GM04503 (cell line): ENCODE measurements around the gene ZMPSTE24.

Source experiments
- DNase-seq: peaks from one replicate; pipeline ENCODE4 v3.0.0-alpha.2; 2012; ENCODE audit warnings: low read depth

Gene ZMPSTE24

DNA sequence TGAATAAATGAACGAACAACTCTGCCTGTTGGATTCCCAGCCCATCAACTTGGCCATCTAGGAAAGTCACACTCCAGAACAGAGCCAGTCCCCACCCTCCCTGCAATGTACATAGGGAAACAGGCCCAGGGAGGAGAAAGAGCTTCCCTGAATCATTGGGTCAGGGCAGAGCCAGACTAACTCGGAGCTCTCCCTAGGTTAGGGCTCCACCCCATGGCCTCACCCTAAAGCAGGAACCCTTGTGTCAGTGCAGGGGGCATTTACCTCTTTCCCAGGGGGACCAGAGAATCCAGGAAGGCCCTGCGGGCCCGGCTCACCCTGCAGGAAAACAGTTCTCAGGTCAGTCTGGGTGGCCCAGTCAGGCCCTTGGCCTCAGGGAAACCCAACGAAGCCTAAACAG lies 47.4 kb downstream of the ZMPSTE24 start:
- DNase-seq, result no peak

DNA sequence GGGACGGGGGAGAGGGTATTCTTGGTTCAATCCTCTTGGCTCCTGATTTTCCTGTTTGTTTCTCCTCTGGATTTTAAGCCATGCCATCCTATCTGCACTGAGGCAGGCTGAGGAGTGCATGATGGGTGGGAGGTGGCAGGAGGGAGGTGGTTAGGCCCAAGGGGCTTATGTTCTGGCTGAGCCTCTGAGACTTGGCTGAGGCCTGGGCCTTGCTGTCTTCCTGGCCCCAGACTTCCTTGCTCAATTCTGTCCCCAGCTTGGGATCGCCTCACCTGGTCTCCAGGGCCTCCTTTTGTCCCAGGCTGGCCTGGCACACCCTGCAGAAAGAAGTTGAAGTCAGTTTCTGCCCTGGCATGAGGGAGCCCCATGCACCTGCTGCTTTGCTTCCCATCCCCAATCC lies 47.8 kb downstream of the ZMPSTE24 start:
- no peak for DNase-seq

DNA sequence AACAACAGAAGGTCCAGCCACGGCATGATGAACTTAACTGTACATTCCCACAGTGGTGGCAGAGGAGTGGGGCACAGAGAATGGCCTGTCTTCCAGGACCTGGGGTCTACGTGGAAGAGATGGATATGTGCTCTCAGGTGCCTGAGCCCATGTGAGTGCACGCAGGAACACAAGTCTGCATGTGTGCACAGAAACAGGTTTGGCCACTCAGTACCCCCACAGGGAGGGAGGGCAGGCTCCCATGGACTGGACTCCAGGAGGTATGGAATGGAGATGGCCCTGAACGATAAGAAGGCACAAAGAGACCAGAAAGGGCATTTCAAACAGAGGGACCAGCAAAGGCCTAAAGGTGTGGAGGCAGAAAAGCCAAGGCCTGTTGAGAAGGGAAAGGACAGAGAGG lies 48.3 kb downstream of the ZMPSTE24 start:
- no peak for DNase-seq

DNA sequence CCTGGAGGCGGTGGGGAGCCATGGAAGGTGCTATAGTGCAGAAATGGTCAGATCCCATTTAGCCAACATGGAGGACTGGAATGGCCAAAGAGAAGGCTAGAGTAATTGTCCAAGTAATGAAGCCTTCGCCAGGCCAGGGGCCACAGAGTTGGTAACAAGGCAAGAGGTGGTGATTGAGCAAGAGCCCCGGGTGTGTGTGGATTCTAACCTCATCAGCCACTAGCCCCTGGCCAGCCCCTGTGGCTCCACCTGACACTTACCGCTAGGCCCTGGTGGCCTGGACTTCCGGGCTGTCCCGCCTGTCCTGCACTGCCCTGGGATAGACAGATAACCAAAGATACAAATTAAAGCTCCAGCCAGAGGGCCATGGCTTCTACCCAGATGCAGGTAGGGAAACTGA lies 49.1 kb downstream of the ZMPSTE24 start:
- no peak for DNase-seq

DNA sequence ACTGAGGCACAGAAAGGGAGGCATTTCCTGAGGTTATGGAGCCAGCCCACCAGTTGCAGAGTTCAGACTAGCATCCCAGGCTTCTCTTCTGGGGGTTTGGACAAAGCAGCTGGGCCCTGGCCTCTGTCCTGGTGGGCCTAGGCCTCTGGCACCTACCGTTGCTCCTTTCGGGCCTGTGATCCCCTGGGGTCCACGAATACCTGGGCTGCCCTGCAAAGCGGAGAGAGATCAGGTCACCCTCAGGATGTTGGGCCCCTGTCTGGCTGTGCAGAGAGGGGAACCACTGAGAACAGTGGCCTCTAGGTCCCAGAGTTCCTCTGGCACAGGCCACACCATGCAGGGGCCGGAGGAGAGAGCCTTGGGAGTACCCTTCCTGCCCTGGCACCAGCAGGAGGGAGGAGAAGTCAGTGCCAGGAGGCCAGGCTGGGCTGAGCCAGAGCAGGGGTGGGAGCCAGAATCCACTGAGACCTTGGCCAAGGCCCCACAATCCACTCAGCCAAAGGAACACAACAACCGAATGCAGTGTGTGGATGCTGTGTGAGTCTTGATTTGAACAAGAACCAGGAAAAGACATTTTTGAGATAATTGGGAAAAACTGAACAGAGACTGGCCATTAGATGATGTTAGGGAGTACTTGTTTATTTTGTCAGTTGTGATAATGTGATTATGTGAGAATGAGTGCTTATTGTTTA lies 50.1 kb downstream of the ZMPSTE24 start:
- no peak for DNase-seq

DNA sequence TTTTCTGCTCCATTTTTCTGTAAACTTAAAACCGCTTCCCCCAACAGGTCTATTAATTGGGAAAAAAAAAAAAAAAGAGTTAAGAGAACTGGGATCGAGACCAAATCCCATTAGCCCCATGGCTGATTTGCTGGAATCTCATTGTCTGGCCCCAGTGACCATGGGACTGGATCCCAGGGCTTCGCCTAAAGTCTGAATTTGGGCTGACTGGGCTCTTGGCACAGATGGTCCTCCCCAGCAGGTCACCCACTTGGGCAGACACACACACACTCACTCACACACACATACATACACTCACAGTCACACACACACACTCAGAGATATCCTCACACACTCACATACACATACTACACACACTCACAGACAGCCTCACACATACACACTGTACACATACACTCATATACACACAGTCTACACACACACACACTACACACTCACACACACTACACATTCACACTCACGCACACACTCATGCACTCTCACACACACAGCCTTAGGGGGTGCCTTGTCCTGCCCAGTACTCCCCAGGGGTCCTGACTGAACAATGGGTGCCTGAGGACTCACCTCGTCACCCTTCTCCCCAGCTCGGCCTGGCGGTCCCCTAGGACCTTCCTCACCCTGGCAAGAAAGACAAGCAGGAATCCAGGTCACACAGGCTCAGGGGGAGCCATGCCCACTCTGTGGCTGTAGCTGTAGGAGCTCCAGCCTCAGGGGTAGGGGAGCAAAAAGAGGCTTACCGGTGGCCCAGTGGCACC lies 51.5 kb downstream of the ZMPSTE24 start:
- DNase-seq, result no peak

DNA sequence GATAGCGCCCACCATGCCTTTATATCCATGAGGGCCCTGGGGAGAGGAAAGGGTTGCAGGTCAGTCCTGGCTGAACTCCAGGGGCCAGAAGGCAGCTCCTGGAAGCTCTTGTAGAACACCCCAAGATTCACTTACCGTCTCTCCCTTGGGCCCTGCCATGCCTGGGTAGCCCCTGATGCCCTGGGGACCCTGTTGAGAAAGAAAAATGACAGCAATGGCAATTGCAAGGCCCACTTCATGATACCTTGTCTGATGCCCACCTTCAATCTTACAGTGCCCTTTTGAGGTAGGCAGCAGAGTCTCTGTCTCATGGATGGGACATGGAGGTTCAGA lies 52.1 kb downstream of the ZMPSTE24 start:
- no peak for DNase-seq

DNA sequence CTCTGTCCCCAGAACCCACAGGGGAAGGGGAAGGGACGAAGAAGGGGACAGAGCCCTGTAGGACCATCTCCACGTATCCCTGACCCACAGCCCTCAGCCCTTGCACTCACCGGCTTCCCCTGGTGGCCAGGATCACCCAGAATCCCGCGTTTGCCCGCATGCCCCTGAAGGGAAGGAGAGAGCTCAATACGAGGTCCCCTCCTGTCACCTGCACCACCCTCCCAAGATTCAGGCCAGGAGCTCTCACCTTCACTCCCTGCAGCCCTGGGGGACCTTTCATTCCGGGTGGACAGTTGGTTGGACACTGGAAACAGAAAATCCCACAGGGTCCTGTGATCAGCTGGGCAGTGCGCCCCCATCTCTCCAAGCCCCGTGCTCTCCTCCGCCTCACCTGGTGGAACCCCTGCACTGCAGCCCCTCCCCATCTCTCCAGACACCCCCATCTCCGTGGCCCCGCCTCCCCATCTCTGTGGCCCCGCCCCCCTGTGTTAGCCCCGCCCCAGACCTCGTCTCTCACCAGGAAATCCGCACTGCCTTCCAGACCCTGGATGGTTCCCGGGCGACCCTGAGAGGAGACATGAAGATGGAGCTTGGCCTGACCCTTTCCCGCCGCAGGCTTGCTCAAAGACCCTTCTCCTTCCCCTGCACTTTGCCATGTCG lies 53.1 kb downstream of the ZMPSTE24 start:
- DNase-seq, result no peak

DNA sequence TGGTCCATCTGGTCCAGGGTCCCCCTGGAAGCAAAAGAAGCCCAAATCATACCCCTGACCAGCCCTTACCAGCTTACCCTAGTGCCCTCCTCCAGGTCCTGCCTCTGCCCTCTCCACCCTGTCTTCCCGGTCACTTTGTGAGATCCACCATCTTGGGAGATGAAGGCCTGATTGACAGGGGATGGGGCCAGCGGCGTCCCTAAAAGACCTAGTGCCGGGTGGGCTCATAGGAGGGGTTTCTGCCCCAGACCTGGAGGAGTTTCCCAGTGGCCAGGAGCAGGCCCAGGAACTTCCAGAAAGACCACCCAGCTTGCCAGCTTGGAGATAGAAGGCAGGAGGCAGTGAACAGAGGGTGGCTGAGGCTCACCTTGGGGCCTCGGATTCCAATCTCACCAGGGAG lies 53.7 kb downstream of the ZMPSTE24 start:
- DNase-seq, result no peak

DNA sequence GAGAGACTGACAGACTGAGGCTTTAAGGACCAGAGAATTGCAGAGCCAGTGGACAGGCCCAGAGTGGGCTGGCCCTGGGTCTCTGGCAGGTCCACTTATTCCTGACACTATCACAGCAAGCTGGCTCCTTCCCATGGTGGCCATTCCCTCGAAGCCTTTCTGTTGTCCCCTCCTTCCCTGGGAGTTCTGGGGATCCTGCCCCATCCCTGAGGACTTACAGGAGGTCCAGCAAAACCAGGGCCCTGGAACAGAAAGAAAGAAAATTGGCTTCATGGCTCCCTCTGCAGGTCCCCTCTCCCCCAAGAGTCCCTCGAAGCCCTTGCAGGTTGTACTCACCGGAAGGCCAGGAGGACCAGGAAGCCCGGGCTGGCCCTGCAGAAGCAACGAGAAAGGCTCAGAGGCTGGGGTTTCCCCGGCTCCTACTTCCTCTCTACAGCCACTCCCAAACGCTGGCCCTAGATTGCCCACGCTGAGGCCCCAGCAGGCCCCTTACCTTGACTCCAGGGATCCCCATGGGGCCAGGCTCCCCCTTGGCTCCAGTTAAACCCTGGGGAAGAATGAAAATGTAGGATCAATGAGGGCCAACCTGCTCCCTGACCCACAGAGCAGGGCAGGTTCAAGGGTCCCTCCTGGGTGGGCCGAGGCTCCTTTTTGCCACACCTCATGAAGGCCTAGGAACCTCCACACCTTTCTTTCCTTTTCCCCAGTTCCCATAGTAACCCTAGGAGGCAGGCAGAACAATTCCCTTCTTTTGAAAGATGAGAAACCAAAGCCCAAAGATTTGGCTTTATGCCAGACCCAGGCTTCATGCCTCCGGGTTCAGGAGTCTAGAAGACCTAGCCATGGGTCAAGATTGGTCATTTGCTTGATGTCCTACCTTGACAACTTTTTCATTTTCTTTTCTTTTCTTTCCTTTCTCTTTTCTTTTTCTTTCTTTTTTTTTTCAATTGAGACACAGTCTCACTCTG lies 54.5 kb downstream of the ZMPSTE24 start:
- DNase-seq, result no peak

DNA sequence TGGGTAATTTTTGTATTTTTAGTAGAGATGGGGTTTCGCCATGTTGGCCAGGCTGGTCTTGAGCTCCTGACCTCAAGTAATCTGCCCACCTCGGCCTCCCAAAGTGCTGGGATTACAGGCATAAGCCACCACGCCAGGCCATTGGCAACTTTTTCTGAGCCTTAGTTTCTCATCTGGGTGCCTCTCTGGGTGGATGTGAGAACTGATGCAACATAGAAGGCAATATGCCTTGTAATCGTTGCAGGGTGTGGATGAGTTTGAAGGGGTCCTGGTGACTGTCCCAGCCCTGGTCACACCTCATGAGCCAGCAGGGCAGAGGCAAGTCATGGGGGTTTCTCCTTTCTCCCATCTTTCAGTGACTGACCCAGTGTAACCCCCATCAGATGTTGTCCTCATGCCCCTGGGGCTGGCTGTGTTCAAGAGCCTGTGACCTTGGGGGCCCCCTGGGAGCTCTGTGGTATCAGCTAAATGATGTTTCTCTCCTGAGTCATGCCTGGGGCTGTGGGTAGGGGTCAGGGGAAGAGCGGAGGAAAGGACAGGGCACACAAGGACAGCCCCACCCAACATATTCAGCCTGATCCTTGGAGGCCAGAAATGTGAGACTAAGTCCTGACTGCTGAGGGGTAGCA lies 55.4 kb downstream of the ZMPSTE24 start:
- DNase-seq, result peak; percentile 12

DNA sequence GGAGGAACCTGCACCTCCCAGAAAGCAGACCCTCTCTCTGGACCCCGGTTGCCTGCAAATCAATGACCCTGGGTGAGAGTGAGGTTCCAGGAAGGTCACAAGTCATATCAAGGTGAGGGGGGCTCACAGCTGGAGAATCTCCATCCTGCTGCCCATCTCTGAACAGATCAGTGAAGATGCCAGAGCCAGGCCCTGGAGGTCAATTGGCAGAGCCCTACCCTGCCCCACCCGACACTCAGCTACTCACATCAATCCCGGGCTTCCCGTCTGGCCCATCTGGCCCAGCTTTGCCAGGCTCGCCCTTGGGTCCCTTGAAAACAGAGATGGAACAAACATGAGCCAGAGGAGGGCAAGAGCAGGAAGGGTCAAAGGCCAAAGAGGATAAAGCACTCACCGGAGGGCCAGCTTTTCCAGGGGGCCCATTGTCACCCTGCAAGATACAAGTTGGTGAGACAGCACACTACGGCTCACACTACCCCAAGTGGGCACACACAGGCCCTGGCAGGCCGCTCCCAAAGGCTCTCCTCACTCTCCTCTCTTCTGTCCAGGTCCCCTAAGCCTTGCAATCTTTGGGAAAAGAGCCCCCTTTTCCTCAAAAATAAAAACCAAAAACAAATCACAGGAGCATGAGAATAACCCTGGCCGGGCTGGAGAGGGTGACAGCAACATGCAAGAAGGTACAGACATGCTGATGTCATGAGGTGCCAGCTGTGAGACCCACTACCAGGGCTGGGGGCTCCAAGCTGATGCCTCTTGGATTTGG lies 56.1 kb downstream of the ZMPSTE24 start:
- DNase-seq, result no peak

DNA sequence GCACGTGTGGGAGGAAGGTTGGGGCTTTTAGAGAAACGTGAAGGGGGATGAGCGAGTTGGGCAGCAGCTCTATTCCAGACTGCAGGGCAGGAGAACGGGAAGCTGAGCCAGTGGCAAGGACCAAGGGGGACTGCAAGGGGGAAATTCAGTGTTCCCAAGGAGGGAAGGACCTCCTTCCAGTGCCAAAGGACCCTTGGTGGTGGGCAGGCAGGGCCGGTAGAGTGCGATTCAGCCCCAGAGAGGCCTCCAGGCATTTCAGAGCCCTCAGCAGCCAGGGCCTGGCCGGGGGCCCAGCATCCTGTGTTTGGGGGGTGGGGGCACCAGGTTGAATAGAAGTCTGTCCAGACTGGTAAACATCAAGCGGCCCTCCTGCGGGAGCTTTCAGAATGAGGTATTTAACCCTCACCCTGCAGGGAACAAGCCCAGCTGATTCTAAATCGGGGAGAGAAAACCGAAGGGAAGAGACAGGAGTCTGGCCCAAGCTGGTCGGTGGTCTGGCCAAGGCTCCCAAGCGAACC lies 56.7 kb downstream of the ZMPSTE24 start:
- no peak for DNase-seq

DNA sequence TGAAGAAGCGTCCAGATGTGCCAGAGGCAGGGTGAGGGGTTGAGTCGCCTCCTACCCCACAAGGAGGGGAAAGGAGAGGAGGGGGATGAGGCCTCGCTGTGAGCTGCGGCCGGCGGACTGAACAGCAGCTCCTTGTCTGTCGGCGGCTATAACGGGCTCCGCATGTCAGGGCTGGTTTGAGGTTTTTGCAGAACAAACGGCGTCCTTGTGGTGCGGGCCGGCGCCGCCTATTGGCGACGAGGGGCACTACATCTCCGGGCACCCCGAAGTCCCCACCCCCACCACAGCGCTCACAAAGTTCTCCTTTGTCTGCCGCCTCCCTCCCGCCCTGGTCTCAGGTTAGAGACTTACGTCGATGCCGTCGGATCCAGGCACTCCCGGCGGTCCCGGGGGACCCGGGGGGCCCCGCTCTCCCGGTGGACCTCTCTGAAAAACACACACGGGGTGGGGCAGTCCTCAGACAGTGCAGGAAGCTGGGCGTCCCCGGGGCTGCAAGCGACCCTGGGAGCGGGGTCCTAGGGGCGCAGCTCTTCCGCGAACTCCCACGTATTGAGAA lies 57.3 kb downstream of the ZMPSTE24 start:
- DNase-seq, result no peak

DNA sequence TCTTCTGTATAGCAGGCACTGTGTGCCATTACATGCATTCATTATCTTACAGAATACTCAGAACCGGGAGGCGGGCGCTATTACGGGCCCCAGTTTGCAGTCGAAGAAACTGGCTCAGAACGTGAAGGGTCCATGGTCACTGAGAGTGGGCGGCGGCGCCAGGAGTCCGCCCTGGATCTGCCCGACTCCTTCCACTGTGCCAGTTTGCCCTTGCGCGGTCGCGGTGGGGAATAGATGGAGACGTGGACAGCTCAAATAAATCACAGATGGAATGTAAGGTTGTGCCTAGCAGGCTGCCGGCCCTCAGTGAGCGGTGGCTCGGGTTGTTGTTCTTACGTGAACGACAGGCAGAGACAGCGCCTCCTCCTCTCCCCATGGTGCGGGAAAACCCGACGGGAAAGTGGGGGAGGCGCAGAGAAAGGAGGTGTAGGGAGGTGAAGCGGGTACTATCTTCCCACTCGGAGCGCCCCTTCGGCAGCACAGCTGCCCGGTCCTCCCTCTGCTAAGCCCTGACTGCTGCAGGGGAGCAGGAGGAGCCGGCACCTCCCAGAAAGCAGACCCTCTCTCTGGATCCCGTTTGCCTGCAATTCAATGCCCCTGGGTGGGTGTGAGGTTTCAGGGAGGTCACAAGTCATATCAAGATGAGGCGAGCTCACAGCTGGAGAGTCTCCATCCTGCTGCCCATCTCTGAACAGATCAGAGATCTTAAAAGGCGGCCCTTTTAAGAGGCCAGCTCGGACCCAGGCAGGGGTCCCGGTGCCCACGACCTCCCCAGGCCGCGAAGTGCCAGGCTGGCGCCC lies 58.0 kb downstream of the ZMPSTE24 start:
- DNase-seq, result no peak

DNA sequence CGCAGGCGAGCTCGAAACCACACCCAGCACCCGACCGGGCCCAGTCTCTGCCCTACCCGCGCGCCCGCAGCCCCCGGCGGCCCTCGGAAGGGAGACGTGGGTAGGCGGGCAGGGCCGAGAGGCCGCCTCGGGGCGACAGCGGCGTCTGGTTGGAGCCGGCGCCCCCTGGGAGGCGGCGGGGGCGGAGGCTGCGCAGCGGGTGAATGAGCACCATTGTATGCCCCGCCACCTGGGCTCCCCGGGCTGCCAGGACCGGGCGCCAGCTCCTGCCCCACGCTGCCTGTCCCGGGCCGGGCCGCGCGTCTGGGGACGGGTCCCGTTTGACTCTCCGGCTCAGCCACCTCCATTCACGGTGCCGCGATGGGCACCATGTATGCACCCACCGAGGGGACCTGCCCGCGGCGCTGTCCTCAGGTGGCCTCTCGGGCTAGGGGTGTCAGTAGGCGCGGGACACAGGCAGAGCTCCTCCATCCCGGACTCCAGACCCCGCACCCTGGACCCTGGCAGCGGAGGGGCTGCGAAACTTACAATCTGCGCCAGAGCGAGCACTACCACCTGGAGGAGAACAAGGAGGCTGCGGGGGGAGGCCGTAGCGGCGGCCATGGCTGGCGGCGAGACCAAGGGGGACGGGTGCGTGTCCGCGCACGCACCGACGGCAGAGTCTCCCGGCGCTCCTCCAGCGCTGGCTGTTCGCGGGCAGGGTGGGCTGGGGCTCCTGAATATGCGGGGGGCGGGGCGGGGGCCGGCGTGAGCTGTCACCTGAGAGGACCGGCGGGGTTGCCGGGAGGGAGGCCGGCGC lies 58.8 kb downstream of the ZMPSTE24 start, which contains the start of gene COL9A2:
TSS of gene COL9A2 (minus strand) at position 692 of the 799 bp plus-strand sequence. CDS start at position 603, 89 bp downstream.
- DNase-seq, result no peak

DNA sequence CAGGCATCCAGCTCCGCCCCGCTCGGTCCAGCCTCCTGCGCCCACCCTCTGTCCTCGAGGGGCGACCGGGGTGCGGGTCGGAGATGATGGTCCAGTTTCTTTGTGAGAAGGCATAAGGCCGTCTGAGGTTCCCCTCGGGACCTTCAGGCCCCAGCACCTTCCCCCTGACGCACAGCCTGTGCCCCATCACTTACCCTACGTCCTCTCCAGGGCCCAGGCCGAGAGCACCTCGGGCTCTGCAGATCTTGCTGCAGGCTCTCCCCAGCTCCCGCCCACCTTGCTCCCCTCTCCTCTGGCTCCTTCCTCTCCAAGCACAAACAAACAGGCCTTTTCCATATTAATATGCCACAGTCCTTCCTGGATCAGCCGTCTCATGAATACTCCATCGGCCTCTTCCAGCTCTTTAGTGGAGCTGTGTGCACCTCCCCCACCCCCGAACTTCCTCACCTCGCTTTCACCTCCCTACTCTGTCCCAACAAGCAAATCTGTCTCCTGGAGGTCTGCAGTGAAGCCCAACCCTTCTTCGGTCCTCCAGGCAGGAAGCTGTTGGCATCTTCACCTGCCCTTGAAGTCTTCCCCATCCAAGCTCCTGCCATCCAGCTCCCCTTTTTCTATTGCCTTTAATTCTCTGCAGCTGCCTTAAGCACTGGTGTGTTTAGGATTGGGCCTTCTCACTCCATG lies 59.5 kb downstream of the ZMPSTE24 start:
- no peak for DNase-seq

DNA sequence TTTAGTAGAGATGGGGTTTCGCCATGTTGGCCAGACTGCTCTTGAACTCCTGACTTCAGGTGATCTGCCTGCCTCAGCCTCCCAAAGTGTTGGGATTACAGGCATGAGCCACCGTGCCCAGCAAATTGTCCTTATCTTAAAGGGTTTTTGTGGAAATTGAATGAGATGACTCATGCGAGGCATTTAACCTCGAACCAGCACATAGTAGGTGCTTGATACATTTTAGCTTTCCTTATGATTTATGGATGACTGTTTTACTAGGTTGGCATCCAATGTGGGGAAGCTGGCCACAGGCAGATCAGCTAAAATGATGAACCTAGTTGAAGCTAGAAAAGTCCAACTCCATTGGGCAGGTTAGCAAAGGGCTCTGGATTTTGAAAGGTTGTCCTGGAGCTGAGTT lies 60.4 kb downstream of the ZMPSTE24 start:
- no peak for DNase-seq
